CMK (cell line): Measurements from ENCODE around the gene HELZ.
"Not testable (repeated sequence)": the region's sequence is repeated elsewhere in the genome, so short reads cannot be mapped to it uniquely, and the experiment has no call there.

Experiments used
- DNase-seq: peaks from one replicate; pipeline ENCODE4 v3.0.0-alpha.2; 2010; ENCODE audit warnings: low read depth

Gene HELZ

GRCh38 chr17:67051155-67051538 lies 193.8 kb downstream of the HELZ start:
- DNase-seq: no peak

GRCh38 chr17:67050471-67051154 lies 194.4 kb downstream of the HELZ start:
- DNase-seq: no peak

GRCh38 chr17:67050066-67050465 lies 194.9 kb downstream of the HELZ start:
- DNase-seq: no peak

- no peak for DNase-seq
Measured at GRCh38 chr17:67049025-67049739, 195.8 kb downstream of the HELZ start.

GRCh38 chr17:67047382-67047781 lies 197.6 kb downstream of the HELZ start:
- DNase-seq: no peak

GRCh38 chr17:67046398-67046797 lies 198.6 kb downstream of the HELZ start:
- no peak for DNase-seq

- no peak for DNase-seq
Measured at GRCh38 chr17:67044940-67045339, 200.1 kb downstream of the HELZ start.

- no peak for DNase-seq
Measured at GRCh38 chr17:67044016-67044772, 200.8 kb downstream of the HELZ start, which contains the start of gene CACNG1. Gene CACNG1, plus strand, starts transcription at chr17:67044554. Its CDS starts 107 bp downstream, at chr17:67044661.

- no peak for DNase-seq
Measured at GRCh38 chr17:67043283-67043682, 201.7 kb downstream of the HELZ start.

- no peak for DNase-seq
Measured at GRCh38 chr17:67041941-67042899, 202.8 kb downstream of the HELZ start.

- DNase-seq: no peak
Measured at GRCh38 chr17:67041531-67041930, 203.5 kb downstream of the HELZ start.

- not testable (repeated sequence) for DNase-seq
Measured at GRCh38 chr17:67041119-67041518, 203.9 kb downstream of the HELZ start.

GRCh38 chr17:67040652-67041051 lies 204.3 kb downstream of the HELZ start:
- no peak for DNase-seq

GRCh38 chr17:67038861-67039365 lies 206.1 kb downstream of the HELZ start:
- no peak for DNase-seq

GRCh38 chr17:67035131-67036083 lies 209.6 kb downstream of the HELZ start:
- DNase-seq: no peak

- no peak for DNase-seq
Measured at GRCh38 chr17:67033613-67034012, 211.4 kb downstream of the HELZ start.

- DNase-seq: no peak
Measured at GRCh38 chr17:67032985-67033384, 212.0 kb downstream of the HELZ start.

- no peak for DNase-seq
Measured at GRCh38 chr17:67032382-67032781, 212.6 kb downstream of the HELZ start.

- DNase-seq: no peak
Measured at GRCh38 chr17:67030641-67031040, 214.4 kb downstream of the HELZ start.

GRCh38 chr17:67027031-67027628 lies 217.9 kb downstream of the HELZ start:
- no peak for DNase-seq
